GM19452 (cell line): Measurements from ENCODE around the gene PAIP2.

ENCODE experiments used
- ATAC-seq: cut with Tn5 transposase; IDR thresholded peaks from one replicate; pipeline ENCODE4 v1.9.1; 2021; ENCODE audit not compliant: unreplicated experiment

The PAIP2 gene

GRCh38 chr5:139391570-139392323 is 50.1 kb downstream of the PAIP2 start:
- ATAC-seq, result no peak

- no peak for ATAC-seq
Observed at GRCh38 chr5:139392324-139392677, 50.6 kb downstream of the PAIP2 start.

DNA sequence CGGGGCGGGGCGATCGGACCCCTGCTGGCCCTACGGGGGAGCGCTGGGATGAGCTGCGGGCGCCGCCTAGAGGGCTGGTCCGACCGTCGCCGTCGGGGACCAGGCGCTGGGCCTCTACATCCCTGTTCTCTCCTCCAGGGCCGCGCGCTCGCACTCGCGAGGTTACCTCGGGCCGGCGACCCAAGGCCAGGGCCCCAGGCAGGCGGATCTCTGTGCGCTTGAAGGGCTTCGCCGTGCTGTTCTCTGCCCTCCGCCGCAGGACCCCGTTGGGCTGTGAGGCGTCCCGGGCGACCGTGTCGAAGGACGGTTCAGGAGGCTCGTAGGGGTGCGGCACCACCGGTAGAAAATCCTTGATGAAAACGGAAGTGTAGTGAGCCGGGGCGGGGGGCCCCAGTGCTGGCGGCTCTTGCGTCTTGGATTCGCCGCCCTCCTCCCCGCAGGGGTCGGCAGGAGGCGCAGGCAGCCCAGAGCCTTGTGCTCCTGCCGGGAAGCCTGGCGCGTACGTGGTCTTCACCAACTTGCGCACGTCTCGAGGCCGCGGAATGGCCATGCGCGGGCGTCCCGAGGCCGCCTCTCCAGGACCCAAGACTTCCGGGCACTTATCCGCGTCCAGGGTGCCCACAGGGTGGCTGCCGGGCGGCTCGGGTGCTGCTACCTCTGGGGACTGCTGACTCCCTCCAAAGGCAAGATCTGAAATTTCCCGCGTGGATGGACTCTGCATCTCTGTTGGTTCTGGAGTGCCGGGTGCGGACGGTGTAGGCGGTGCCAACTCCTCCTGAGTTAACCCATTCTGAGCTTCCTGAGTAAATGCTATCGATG is 51.2 kb downstream of the PAIP2 start:
- peak; percentile 40 for ATAC-seq

DNA sequence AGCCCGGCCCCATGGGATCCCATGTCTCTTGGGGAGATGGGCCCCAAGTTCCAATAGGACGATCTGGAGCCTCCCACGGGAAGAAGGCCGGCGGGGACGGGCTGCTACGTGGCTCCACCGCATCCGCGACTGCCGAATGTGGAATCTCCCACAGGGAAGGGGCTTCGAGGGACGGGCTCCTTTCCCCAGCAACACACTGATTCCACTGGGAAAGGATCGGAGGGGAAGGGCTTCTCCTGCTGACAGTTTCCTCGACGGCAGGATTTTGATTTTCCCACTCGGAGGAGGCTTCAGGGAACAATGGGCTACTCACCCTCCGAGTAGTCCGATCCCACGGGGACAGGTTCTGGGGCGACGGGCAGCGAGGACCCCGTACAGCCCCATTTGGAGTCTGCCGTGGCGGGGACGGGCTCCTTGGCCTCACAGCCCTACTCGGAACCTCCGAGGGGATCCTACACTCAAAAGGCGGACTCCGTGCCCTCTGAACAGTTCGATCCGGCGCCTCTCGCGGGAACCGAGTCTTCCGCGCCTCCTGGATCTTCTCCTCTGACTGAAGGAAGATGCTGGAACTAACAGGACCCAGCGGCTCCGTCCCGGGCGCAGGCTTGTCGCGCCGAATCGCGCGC is 52.0 kb downstream of the PAIP2 start:
- no peak for ATAC-seq

DNA sequence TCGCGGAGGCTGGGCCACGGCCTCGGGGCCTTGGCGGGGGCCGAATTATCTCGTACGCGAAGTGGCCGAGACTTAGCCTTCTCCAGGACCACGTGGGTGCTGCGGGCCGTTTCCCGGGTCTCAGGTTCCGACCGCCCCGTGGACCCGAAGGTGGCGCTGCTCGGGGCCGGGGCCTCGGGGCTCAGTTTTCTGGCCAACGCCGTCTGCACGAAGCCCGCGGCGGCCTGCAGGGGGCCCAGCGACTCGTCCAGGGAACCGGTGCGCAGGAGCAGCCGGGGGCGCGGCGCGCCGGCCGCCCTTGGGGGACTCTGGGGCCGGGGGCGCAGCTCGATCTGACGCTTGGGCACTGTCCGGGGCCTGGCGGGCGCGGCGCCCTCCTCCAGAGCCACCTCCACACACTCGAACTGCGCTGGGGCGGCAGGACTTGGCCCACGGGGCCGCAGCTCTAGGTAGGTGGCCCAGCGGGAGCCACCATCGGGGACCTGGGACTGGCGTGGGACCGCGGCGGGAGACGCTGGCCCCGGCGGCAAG is 52.5 kb downstream of the PAIP2 start:
- ATAC-seq, result no peak

DNA sequence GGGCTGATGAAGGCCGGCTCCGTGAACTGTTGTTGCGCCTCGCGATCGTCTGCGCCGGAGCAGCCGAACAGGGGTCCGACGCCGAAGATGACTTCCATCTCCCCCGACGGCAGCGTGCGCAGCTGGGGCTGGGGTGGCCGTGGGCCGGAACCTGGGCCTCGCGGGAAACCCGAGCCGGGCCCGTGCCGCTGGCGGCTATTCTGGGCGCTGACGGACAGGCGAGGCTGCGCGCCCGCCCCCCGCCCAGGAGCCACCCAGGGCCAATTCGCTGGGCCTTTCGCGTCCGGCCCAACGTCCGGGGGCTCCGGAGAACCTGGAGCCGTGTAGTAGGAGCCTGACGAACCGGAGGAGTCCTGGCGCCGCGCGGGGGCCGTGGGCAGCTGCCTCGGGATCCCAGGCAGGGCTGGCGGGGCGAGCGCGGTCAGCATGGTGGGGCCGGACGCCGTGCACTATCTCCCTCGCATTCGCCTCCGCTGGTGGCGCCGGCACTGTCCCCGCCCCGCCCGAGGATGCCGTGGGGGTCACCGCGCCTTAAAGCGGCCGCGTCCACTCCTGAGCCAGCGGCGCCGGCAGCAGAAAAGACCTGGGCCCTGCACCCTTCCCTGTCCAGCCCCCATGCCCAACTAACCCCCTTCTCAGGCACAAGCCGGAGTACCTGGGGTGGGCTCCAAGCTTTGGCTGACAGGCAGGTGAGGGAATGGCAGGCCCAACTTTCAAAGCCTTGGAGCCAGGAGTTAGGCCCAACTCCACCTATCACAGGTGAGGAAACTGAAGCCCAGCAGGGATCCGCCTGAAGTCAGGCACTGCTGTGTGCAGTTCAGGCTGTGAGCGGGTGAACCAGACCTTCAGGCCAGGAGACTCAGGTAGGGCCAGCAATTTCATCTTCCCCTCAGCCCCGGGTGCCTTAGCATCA is 53.3 kb downstream of the PAIP2 start, which contains the start of gene PROB1:
PROB1 (minus strand) TSS at position 451 of the 913 bp plus-strand sequence; CDS start at position 428, 23 bp downstream.
- no peak for ATAC-seq

- ATAC-seq, result no peak
Observed at GRCh38 chr5:139395844-139396640, 54.4 kb downstream of the PAIP2 start.

DNA sequence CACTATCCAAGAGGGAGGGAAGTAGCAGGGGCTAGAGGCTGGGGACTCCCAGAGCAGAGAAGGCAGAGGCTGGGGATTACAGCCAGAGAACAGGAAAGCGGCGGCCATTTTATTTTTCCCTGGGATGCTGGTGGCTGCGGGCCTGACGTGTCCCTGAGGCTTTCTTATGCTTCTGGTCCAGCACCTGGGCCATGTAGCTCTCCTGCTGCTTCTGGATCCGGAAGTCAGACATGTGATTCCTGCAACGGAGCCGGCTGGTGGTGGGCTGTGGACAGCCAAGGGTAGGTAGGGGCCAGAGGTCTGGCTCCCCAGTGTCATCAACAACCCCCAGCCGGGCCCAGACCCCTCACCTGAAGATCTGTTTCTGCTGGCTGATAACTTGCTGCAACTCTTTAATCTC is 55.0 kb downstream of the PAIP2 start:
- no peak for ATAC-seq

DNA sequence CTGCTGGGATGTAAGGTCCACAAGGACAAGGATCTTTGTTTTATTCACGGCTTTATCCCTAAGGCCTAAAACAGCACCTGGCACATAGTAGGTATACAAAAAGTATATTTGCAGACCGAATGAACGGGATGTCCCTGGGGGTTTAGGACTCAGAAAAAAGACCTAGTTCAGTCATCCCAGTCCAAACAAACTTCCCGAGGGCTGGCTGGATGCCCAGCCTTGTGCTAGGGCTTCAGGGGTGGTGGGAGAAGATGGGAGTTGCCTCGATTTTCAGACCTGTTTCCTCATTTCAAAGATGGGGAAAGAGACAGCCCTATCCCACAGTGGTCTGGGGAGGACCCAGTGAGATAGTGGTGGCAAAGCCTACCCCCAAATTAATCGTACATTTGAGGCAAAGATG is 56.3 kb downstream of the PAIP2 start:
- no peak for ATAC-seq

DNA sequence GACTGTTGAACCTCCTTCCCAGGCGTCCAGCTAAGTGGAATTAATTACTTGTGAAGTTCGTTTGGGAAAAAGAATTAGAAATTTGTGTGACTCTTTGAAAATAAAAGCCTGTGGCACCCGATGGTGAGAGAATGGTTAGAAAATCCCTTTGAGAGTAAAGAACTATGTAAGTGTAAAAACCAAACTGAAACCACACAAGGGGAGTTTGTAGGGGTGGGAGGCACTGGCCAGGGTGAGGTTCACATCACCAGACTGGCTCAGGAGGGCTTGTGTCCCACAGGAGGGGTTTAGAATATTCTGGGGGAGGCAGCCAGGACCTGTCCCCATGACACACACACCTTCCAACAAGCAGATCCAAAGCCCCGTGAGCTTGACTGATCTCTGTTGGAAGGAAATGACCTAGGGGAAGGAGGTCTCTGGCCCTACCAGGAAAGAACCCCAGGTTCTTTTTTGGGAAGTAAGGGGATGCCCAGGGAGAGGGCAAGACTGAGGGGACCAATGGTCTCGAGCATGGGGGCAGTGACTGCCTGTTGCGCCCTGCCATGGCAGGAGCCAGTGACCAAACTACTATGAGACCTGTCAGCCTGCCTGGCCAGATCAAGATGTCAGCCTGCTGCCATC is 58.0 kb downstream of the PAIP2 start:
- peak; percentile 24 for ATAC-seq

DNA sequence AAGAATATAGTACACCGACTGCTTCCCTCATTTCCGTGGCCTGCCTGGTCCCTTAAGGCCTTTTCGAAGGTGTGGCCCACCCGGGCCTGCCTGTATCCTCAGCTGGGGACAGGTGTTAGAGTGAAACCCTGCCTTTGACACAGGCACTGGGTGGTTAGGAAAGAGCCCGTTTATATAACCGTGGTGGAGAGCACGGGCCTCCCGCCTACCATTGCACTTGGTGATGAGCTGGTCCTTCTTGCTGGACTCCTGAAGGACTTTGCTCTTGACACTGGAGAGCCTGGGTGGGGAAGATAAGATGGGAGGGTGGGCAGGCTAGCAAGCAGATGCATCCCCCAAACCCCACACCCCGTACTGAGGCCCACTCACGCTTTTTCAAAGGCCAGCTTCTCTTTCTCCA is 59.9 kb downstream of the PAIP2 start:
- ATAC-seq, result no peak

DNA sequence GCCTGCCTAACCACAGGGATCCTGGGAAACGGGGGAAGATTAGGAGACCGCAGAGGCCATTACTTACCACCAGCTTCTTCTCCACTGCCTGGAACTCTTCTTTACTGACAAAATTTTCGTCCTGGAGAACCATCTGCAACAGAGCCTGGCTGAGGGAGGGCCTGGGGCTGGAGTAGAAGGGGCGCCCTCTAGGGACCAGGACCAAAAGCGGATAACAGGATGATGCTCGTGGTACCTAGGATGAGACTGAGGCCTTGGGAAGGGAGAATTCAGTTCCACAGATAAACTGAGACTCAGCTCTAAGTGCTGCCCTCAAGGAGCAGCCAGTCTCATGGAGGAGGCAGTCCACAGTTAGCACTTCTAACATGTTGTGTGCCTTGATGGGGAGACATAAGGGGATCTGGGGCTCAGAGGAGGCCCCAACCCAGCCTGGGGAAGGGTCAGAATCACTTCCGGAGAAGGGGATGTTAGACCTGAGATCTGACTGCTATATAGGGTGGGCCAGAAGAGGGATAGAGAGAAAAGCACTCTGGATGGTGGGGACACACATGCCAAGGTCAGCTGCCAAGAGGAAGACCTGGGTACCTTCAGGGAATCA is 61.0 kb downstream of the PAIP2 start:
- ATAC-seq, result no peak

DNA sequence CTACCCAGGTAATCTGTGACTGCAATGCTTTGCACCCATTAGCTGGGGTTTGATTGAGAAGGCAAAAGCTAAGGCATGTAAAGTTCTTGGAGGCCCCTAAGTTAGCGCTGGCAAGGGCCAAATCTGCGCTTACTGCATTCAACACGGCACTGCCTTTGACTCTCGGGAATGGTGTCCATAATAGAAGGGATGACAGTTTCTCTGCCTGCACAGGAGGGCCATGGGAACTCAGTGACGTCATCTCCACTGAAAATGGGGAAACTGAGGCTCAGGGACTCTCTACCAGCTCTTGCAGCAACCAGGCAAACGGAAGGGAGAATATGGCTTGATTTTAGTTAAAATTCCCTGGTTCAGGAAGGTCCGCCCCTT is 61.7 kb downstream of the PAIP2 start:
- ATAC-seq, result no peak

DNA sequence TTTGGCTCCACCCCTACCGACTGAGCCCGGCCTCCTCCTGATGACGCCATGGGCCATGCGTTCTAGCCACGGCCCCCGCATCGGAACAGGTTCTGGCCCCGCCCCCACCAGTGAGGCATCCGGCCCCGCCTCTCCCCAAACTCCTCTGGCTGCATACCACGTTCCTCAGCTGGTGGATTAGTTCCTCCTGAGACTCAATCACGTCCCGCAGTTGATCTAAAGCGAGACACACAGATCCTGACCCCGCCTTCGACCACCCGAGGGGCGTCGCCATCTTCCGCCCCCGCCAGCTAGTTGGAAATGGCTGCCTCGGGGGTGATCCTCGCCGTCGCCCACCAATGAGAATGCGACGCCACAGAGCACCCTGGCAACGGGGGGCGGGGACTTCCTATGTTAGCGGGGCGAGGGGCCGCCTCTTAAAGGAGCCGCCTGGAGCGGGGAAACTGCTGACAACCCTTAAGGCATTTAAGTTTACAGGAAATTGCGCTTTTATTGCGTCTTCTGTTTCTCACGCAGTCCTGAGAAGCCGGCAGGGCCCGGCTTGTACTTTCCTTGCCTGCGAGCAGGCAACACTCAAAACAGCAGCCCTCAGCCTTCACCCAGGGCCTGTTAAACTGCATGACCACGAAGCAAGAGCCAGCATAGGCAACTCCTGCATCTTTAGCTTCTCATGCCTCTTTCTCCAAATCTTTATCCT is 62.3 kb downstream of the PAIP2 start, which contains the start of gene SPATA24:
SPATA24 (minus strand) TSS at position 303 of the 697 bp plus-strand sequence; CDS start at position 274, 29 bp downstream.
- peak; percentile 87 for ATAC-seq

DNA sequence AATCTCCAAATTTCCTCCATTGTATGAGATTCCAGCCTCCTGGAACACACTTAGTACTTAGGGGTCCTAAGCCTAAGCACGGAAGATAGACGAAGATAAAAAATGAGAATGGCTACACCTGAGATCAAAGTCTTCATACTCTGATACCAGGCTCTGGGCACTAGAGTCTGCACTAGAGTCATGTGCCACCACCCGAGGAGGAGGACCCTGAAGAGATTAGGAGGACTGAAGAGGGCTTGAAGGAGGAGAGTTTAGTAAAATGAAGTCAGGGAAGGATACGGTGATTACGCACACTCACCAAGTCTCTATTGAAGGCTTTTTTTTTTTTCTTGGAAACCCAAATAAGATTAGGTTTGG is 62.8 kb downstream of the PAIP2 start:
- no peak for ATAC-seq

GRCh38 chr5:139406963-139407362 is 65.3 kb downstream of the PAIP2 start:
- ATAC-seq, result no peak

GRCh38 chr5:139407517-139407916 is 65.9 kb downstream of the PAIP2 start:
- no peak for ATAC-seq

DNA sequence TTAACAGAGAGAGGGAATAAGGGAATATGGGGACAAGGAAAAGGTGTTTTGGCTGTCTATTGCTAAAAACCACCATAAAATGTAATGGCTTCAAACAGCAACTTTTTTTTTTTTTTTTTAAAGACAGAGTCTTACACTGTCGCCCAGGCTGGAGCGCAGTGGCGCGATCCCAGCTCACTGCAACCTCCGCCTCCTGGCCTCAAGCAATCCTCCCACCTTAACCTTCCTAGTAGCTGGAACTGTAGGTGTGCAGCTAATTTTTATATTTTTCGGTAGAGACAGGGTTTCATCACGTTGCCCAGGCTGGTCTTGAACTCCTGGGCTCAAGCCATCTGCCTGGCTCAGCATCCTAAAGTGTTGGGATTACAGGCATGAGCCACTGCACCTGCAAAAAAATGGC is 66.5 kb downstream of the PAIP2 start:
- ATAC-seq, result no peak
